Neutrophil (primary cell): ENCODE data around the gene SLMAP.

Experiments used
- H3K27ac ChIP-seq: fragments of 200-600 bp; sonication (generic); 2 replicates; pipeline ENCODE4 v1.5.1; 2016; ENCODE audit warnings: mild to moderate bottlenecking, moderate library complexity
- H3K27me3 ChIP-seq: fragments of 200-600 bp; sonication (generic); 2 replicates; pipeline ENCODE4 v1.6.0; 2016; ENCODE audit warnings: mild to moderate bottlenecking
- H3K36me3 ChIP-seq: fragments of 200-600 bp; sonication (generic); 2 replicates; pipeline ENCODE4 v1.5.1; 2017
- H3K4me1 ChIP-seq, 2 experiments: fragments of 200-600 bp in 1 of 2; sonication (generic) in 1 of 2; 1 replicate in 1 of 2; 2 replicates in 1 of 2; pipeline versions ENCODE4 v1.5.1 to v1.6.1; 2013 to 2016; ENCODE audit warnings: low read depth in 1 of 2, low read length in 1 of 2, mild to moderate bottlenecking in 1 of 2, moderate library complexity in 1 of 2; ENCODE audit not compliant: control insufficient read depth in 1 of 2, insufficient read depth in 1 of 2
- H3K4me3 ChIP-seq, 2 experiments: fragments of 200-600 bp in 1 of 2; sonication (generic) in 1 of 2; 1 replicate in 1 of 2; 2 replicates in 1 of 2; pipeline ENCODE4 v1.5.1; 2013 to 2016; ENCODE audit warnings: low read depth in 1 of 2, low read length in 1 of 2, mild to moderate bottlenecking in 1 of 2, moderate library complexity in 1 of 2
- H3K9me3 ChIP-seq: fragments of 200-600 bp; sonication (generic); 2 replicates; pipeline ENCODE4 v1.5.1; 2016
- TF ChIP-seq, protein P1 (sequence below): fragments of 200-600 bp; sonication (generic); IDR thresholded peaks from 2 replicates; pipeline ENCODE4 v1.5.1; 2016; ENCODE audit warnings: antibody characterized with exemption

The SLMAP gene

DNA sequence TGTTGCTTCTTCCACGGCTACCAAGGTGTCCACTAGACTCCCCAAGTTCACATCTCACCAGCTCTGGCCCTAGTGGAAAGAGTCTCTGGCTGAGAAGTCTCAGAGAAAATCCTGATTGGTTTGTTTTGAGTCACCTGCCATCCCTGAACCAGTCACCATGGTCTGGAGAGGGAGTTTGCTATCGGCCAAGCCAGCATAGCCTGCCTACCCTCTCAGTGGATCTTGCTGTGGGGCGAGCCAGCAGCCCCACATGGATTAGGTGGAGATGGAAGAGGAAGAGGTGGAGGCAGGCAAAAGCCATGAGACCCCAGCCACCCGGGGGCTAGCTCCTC is 204.0 kb downstream of the SLMAP start:
- Histone ChIP-seq H3K27ac (peak overlapping the region; percentile 69), H3K9me3 (no peaks in the 10 kb centered on the region), H3K36me3 (no peaks in the 10 kb centered on the region), H3K4me3 (peak overlapping the region in 1 of 2 experiments; percentile 47), H3K4me1 (peaks cover 12 to 19% of the 10 kb centered on the region in 2 experiments), H3K27me3 (no peaks in the 10 kb centered on the region)
- TF ChIP-seq, protein P1, sequence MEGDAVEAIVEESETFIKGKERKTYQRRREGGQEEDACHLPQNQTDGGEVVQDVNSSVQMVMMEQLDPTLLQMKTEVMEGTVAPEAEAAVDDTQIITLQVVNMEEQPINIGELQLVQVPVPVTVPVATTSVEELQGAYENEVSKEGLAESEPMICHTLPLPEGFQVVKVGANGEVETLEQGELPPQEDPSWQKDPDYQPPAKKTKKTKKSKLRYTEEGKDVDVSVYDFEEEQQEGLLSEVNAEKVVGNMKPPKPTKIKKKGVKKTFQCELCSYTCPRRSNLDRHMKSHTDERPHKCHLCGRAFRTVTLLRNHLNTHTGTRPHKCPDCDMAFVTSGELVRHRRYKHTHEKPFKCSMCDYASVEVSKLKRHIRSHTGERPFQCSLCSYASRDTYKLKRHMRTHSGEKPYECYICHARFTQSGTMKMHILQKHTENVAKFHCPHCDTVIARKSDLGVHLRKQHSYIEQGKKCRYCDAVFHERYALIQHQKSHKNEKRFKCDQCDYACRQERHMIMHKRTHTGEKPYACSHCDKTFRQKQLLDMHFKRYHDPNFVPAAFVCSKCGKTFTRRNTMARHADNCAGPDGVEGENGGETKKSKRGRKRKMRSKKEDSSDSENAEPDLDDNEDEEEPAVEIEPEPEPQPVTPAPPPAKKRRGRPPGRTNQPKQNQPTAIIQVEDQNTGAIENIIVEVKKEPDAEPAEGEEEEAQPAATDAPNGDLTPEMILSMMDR, result no peak

DNA sequence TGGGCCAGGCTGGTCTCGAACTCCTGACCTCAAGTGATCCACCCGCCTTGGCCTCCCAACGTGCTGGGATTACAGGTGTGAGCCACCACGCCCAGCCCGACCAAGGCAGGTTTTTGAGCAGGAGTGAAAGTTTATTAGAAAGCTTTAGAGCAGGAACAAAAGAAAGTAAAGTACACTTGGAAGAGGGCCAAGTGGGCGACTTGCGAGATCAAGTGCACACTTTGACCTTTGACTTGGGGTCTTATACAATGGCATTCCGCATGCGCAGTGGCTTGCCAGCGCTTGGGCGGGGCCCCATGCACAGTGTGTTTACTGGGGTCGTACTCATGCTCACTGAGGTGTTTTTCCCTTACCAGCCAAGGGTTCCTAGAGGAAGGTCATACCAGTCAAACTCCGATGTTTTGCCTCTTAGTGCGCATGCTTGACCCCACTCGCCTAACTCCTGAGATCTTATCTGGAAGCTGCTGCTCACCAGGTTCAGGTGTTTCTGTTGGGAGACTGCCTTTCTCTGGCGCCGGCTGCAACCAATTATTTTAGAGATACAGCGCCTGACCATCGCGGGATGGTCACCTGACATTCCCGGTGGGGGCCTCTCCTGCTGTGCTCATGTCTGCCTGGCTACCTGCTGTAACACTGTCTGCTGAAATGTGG is 205.2 kb downstream of the SLMAP start:
- Histone ChIP-seq H3K9me3 (no peaks in the 10 kb centered on the region), H3K27me3 (no peaks in the 10 kb centered on the region), H3K4me1 (peaks cover 12 to 19% of the 10 kb centered on the region in 2 experiments), H3K4me3 (no peak overlapping the region), H3K27ac (no peak overlapping the region), H3K36me3 (no peaks in the 10 kb centered on the region)
- TF ChIP-seq, protein P1, result no peak

DNA sequence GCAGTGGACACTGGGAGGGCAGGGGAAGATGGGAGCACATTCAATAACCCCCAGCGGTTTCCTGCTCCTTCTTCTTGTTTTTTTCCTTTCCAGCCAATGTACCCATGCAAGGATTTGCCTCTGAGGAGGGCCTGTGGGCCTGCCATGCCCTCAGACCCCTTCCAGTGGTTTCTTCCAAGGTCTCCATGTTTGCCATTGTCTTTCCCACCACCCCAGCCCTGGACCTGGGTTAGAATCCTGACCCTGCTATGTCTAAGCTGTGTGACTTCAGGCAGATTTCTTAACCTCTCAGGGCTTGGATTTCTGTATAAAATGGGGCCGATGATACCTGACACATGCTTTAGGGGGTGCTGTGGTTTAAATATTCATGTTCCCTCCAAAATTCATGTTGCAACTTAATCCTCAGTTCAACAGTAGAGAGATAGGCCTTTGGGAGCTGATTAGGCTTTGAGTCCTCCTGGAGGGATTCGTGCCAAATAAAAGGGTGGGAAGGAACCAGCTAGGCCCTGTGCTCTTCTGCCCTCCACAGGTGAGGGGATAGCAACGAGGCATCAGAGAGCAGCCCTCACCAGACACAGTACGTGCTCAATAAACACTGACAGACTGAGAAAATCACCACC is 205.8 kb downstream of the SLMAP start:
- peaks cover 12 to 19% of the 10 kb centered on the region in 2 experiments for H3K4me1 ChIP-seq
- TF ChIP-seq, protein P1, result no peak
- no peaks in the 10 kb centered on the region for H3K9me3 ChIP-seq
- no peak overlapping the region for H3K4me3 ChIP-seq
- H3K36me3 ChIP-seq, result no peaks in the 10 kb centered on the region
- no peak overlapping the region for H3K27ac ChIP-seq
- no peaks in the 10 kb centered on the region for H3K27me3 ChIP-seq

DNA sequence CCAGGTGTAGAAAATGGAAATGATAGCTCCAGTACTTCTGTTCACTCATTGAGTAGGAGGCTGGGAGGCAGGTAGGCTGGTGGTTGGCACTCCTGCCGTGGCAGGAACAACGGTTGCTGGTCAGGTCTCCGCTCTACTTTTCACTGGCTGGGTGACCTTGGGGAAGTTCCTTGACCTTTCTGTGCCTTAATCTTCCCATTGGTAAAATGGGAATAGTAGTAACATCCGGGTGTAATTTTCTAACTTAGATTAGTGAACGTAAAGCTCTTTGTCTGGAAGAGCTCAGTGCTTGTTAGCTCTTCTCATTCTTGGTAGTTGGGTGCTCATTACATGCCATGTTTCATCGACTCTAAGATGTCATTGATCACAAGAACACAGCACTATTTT is 206.3 kb downstream of the SLMAP start:
- H3K36me3 ChIP-seq, result no peaks in the 10 kb centered on the region
- TF ChIP-seq, protein P1, result no peak
- no peak overlapping the region for H3K27ac ChIP-seq
- H3K4me1 ChIP-seq, result peaks cover 12 to 19% of the 10 kb centered on the region in 2 experiments
- H3K4me3 ChIP-seq, result no peak overlapping the region
- H3K27me3 ChIP-seq, result no peaks in the 10 kb centered on the region
- H3K9me3 ChIP-seq, result no peaks in the 10 kb centered on the region

DNA sequence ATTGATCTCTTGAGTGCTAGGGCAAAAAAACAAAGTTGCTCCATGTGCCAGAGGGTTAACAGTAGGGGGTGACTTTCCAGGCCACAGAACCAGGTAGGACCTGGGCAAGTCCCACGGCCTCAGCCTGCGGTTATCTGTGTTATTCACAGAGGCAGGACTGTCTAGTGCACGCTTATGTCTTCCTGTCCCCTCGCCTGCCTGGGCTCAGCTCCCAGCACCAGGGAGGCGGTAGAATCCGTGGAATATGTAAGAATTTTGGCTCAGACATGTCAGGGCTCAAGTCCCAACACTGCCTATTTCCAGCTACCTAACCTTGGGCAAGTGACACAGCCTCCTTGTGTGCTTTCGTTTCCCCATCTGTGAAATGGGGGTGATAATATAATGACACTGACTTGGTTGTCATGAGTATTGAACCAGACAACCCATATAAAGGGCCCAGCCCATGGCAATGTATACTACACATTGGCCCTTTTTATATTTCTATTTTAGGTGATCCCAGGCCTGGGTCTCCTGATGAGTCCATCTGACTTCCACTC is 207.8 kb downstream of the SLMAP start:
- TF ChIP-seq, protein P1, result no peak
- no peak overlapping the region for H3K27ac ChIP-seq

More for the DNA sequence above, 207.8 kb downstream of the SLMAP start:
- Histone ChIP-seq H3K36me3 (no peaks in the 10 kb centered on the region), H3K4me1 (peaks cover 9 to 15% of the 10 kb centered on the region in 2 experiments), H3K9me3 (no peaks in the 10 kb centered on the region), H3K27me3 (no peaks in the 10 kb centered on the region), H3K4me3 (no peak overlapping the region)
